HEK293 (cell line): Measurements from ENCODE around the gene NAPSA.
A peak's percentile ranks its signal among the peaks of the same experiment; 100 is the strongest.

Experiments used
- CTCF ChIA-PET: fragments of 350-600 bp; formaldehyde crosslinking; extraction: SDS; loops from one replicate; lab custom pipeline; 2021; ENCODE audit warnings: antibody characterized with exemption; lab: Yijun Ruan, JAX
- POLR2A ChIA-PET: fragments of 300-600 bp; formaldehyde crosslinking; extraction: SDS; loops from one replicate; lab custom pipeline; 2020; ENCODE audit warnings: antibody characterized with exemption, inconsistent platforms; lab: Yijun Ruan, JAX
- H3K27ac ChIP-seq: fragments of 200-500 bp; sonication (Bioruptor generic); 2 replicates; pipeline ENCODE4 v1.5.1; 2014; ENCODE audit warnings: low read depth, low read length, control low read depth, inconsistent platforms; ENCODE audit errors: extremely low read depth
- H3K36me3 ChIP-seq, 2 experiments: fragments of 200-500 bp in 1 of 2; sonication (Bioruptor generic) in 1 of 2; 1 replicate in 1 of 2; 2 replicates in 1 of 2; pipeline ENCODE4 v1.5.1; 2014 to 2017; ENCODE audit warnings: inconsistent platforms in 2 of 2, low read length in 2 of 2; ENCODE audit not compliant: control insufficient read depth in 2 of 2, insufficient read depth in 1 of 2
- H3K4me1 ChIP-seq: fragments of 200-500 bp; sonication (Bioruptor generic); 2 replicates; pipeline ENCODE4 v1.5.1; 2014; ENCODE audit warnings: mild to moderate bottlenecking, low read length, inconsistent platforms; ENCODE audit not compliant: control insufficient read depth, insufficient read depth
- H3K4me3 ChIP-seq: 2 replicates; pipeline ENCODE4 v1.5.1; 2011; ENCODE audit warnings: low read depth, mild to moderate bottlenecking, control low read depth, low read length, moderate library complexity
- H3K9me3 ChIP-seq: fragments of 200-500 bp; sonication (Bioruptor generic); 2 replicates; pipeline ENCODE4 v1.5.1; 2014; ENCODE audit warnings: low read depth, low read length, inconsistent platforms; ENCODE audit not compliant: control insufficient read depth, insufficient read depth
- BCL11B ChIP-seq: fragments of 450-650 bp; formaldehyde crosslinking; IDR thresholded peaks from 2 replicates; pipeline ENCODE4 v1.5.1; 2016; ENCODE audit warnings: low read depth, missing biosample characterization, missing genetic modification characterization
- TRIM28 ChIP-seq: IDR thresholded peaks from 2 replicates; pipeline ENCODE4 v1.6.1; 2011; ENCODE audit warnings: low read length, control low read depth, borderline replicate concordance
- ZNF140 ChIP-seq: fragments of 450-650 bp; formaldehyde crosslinking; IDR thresholded peaks from 2 replicates; pipeline ENCODE4 v1.5.1; 2016; ENCODE audit warnings: missing biosample characterization, missing genetic modification characterization
- ZNF302 ChIP-seq: fragments of 450-650 bp; formaldehyde crosslinking; IDR thresholded peaks from 2 replicates; pipeline ENCODE4 v1.5.1; 2016; ENCODE audit warnings: missing biosample characterization, missing genetic modification characterization, low read depth
- ZNF311 ChIP-seq: fragments of 450-650 bp; formaldehyde crosslinking; IDR thresholded peaks from 2 replicates; pipeline ENCODE4 v1.5.1; 2017; ENCODE audit warnings: missing biosample characterization, missing genetic modification characterization, borderline replicate concordance
- ZNF350 ChIP-seq: fragments of 450-650 bp; formaldehyde crosslinking; IDR thresholded peaks from 2 replicates; pipeline ENCODE4 v1.5.0; 2017; ENCODE audit warnings: missing biosample characterization, mild to moderate bottlenecking, missing genetic modification characterization
- ZNF362 ChIP-seq: fragments of 450-650 bp; formaldehyde crosslinking; IDR thresholded peaks from 2 replicates; pipeline ENCODE4 v1.5.1; 2016; ENCODE audit warnings: missing biosample characterization, missing genetic modification characterization
- ZNF366 ChIP-seq: fragments of 450-650 bp; formaldehyde crosslinking; conservative IDR thresholded peaks from 2 replicates; pipeline ENCODE4 v1.5.1; 2016; ENCODE audit warnings: missing biosample characterization, missing genetic modification characterization
- ZNF394 ChIP-seq: fragments of 450-650 bp; formaldehyde crosslinking; IDR thresholded peaks from 2 replicates; pipeline ENCODE4 v1.5.1; 2016; ENCODE audit warnings: missing biosample characterization, missing genetic modification characterization, mild to moderate bottlenecking, moderate library complexity, borderline replicate concordance
- ZNF433 ChIP-seq: fragments of 450-650 bp; formaldehyde crosslinking; IDR thresholded peaks from 2 replicates; pipeline ENCODE4 v1.5.1; 2016; ENCODE audit warnings: missing biosample characterization, missing genetic modification characterization, low read depth
- ZNF510 ChIP-seq: fragments of 450-650 bp; formaldehyde crosslinking; IDR thresholded peaks from 2 replicates; pipeline ENCODE4 v1.5.1; 2018; ENCODE audit warnings: mild to moderate bottlenecking, missing genetic modification characterization, missing biosample characterization; ENCODE audit not compliant: insufficient replicate concordance
- ZNF660 ChIP-seq: fragments of 450-650 bp; IDR thresholded peaks from 2 replicates; pipeline ENCODE4 v1.5.1; 2018; ENCODE audit warnings: missing biosample characterization, mild to moderate bottlenecking, missing genetic modification characterization
- ZNF664 ChIP-seq: fragments of 450-650 bp; formaldehyde crosslinking; IDR thresholded peaks from 2 replicates; pipeline ENCODE4 v1.5.1; 2016; ENCODE audit warnings: missing biosample characterization, missing genetic modification characterization
- ZXDB ChIP-seq: fragments of 450-650 bp; formaldehyde crosslinking; IDR thresholded peaks from 2 replicates; pipeline ENCODE4 v1.5.1; 2016; ENCODE audit warnings: missing biosample characterization, missing genetic modification characterization
- TF ChIP-seq, protein P1 (sequence below): fragments of 450-650 bp; formaldehyde crosslinking; conservative IDR thresholded peaks from 2 replicates; pipeline ENCODE4 v1.5.1; 2016; ENCODE audit warnings: low read depth, missing biosample characterization, missing genetic modification characterization
- TF ChIP-seq, protein P2 (sequence below): fragments of 450-650 bp; formaldehyde crosslinking; IDR thresholded peaks from 2 replicates; pipeline ENCODE4 v1.5.1; 2016; ENCODE audit warnings: missing biosample characterization, missing genetic modification characterization
- TF ChIP-seq, protein P3 (sequence below): fragments of 450-650 bp; formaldehyde crosslinking; IDR thresholded peaks from 2 replicates; pipeline ENCODE4 v1.5.1; 2017; ENCODE audit warnings: missing biosample characterization, missing genetic modification characterization

NAPSA gene

GRCh38 chr19:50321831-50322230 lies 43.6 kb downstream of the NAPSA start (continued):
- TF ChIP-seq, protein P1, sequence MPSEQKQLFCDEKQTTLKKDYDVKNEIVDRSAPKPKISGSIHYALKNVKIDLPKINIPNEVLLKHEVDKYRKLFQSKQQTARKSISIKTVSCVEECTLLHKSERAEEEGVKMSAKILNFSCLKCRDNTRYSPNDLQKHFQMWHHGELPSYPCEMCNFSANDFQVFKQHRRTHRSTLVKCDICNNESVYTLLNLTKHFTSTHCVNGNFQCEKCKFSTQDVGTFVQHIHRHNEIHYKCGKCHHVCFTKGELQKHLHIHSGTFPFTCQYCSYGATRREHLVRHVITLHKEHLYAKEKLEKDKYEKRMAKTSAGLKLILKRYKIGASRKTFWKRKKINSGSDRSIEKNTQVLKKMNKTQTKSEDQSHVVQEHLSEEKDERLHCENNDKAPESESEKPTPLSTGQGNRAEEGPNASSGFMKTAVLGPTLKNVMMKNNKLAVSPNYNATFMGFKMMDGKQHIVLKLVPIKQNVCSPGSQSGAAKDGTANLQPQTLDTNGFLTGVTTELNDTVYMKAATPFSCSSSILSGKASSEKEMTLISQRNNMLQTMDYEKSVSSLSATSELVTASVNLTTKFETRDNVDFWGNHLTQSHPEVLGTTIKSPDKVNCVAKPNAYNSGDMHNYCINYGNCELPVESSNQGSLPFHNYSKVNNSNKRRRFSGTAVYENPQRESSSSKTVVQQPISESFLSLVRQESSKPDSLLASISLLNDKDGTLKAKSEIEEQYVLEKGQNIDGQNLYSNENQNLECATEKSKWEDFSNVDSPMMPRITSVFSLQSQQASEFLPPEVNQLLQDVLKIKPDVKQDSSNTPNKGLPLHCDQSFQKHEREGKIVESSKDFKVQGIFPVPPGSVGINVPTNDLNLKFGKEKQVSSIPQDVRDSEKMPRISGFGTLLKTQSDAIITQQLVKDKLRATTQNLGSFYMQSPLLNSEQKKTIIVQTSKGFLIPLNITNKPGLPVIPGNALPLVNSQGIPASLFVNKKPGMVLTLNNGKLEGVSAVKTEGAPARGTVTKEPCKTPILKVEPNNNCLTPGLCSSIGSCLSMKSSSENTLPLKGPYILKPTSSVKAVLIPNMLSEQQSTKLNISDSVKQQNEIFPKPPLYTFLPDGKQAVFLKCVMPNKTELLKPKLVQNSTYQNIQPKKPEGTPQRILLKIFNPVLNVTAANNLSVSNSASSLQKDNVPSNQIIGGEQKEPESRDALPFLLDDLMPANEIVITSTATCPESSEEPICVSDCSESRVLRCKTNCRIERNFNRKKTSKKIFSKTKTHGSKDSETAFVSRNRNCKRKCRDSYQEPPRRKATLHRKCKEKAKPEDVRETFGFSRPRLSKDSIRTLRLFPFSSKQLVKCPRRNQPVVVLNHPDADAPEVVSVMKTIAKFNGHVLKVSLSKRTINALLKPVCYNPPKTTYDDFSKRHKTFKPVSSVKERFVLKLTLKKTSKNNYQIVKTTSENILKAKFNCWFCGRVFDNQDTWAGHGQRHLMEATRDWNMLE (tag by site-specific recombination): no peak
- TF ChIP-seq ZNF302 (no peak), TRIM28 (no peak)

DNA sequence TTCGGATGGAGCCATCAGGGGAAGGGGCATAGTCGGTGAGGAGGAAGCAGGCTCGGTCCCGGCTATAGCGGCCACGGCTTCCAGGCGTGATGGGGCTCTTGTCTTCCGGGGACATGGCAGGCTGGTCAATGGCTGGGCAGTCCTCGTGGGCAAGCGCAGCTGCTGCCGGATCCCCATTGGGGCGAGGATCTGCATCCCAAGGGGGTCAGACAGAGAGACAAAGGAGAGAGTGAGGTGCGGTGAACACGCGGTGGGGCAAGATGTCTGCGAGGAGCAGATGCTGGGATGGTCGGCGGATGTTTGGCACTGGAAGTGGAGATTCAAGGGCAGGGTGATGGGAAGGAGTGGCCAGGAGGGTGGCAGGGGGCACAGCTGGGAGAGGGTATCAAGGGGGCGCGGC lies 44.8 kb downstream of the NAPSA start:
- CTCF ChIA-PET: interaction anchor here (0.7 kb wide), 2 partner anchors 177 to 371 kb away, joined by 4 to 5 read pairs; no protein-coding TSS in a partner anchor
- no peak overlapping the region for H3K4me3 ChIP-seq
- H3K9me3 ChIP-seq: no peaks in the 10 kb centered on the region
- peaks cover 0 to 6% of the 10 kb centered on the region in 2 experiments; a peak in 1 of 3 replicates for H3K36me3 ChIP-seq
- TF ChIP-seq ZNF350: no peak
- TF ChIP-seq, protein P2, sequence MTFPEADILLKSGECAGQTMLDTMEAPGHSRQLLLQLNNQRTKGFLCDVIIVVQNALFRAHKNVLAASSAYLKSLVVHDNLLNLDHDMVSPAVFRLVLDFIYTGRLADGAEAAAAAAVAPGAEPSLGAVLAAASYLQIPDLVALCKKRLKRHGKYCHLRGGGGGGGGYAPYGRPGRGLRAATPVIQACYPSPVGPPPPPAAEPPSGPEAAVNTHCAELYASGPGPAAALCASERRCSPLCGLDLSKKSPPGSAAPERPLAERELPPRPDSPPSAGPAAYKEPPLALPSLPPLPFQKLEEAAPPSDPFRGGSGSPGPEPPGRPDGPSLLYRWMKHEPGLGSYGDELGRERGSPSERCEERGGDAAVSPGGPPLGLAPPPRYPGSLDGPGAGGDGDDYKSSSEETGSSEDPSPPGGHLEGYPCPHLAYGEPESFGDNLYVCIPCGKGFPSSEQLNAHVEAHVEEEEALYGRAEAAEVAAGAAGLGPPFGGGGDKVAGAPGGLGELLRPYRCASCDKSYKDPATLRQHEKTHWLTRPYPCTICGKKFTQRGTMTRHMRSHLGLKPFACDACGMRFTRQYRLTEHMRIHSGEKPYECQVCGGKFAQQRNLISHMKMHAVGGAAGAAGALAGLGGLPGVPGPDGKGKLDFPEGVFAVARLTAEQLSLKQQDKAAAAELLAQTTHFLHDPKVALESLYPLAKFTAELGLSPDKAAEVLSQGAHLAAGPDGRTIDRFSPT (tag by site-specific recombination): peak; percentile 49; the same call in 1 of the 2 replicates
- no peak overlapping the region for H3K27ac ChIP-seq
- POLR2A ChIA-PET: no interaction called here
- H3K4me1 ChIP-seq: no peaks in the 10 kb centered on the region

- CTCF ChIA-PET: interaction anchor here (0.7 to 1.0 kb wide), 3 partner anchors 34 to 177 kb away, joined by 3 to 4 read pairs (median 3); no protein-coding TSS in a partner anchor
- Histone ChIP-seq H3K36me3 (peaks cover 0 to 6% of the 10 kb centered on the region in 2 experiments; a peak in 1 of 3 replicates), H3K27ac (no peak overlapping the region)
- TF ChIP-seq ZNF433 (tag by site-specific recombination) (no peak), ZNF394 (tag by site-specific recombination) (no peak), ZNF510 (tag by site-specific recombination) (no peak), ZNF362 (tag by site-specific recombination) (no peak), ZNF664 (no peak), ZNF311 (tag by site-specific recombination) (no peak), ZNF366 (tag by site-specific recombination) (no peak), ZNF660 (tag by site-specific recombination) (no peak), BCL11B (tag by site-specific recombination) (no peak), ZNF140 (tag by site-specific recombination) (no peak), ZXDB (no peak)
- TF ChIP-seq, protein P3, sequence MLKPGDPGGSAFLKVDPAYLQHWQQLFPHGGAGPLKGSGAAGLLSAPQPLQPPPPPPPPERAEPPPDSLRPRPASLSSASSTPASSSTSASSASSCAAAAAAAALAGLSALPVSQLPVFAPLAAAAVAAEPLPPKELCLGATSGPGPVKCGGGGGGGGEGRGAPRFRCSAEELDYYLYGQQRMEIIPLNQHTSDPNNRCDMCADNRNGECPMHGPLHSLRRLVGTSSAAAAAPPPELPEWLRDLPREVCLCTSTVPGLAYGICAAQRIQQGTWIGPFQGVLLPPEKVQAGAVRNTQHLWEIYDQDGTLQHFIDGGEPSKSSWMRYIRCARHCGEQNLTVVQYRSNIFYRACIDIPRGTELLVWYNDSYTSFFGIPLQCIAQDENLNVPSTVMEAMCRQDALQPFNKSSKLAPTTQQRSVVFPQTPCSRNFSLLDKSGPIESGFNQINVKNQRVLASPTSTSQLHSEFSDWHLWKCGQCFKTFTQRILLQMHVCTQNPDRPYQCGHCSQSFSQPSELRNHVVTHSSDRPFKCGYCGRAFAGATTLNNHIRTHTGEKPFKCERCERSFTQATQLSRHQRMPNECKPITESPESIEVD (tag by site-specific recombination): no peak
- TF ChIP-seq, all 188 proteins: peak for 0
- POLR2A ChIA-PET: interaction anchor here (0.6 kb wide), 1 partner anchor 352 kb away, joined by 3 read pairs; no protein-coding TSS in a partner anchor
- Histone ChIP-seq H3K4me1 (peaks cover 1% of the 10 kb centered on the region; the same call in 1 of the 2 replicates), H3K9me3 (no peaks in the 10 kb centered on the region), H3K4me3 (no peak overlapping the region)
Measured at GRCh38 chr19:50320051-50320450, 45.4 kb downstream of the NAPSA start.
